ENCODE data around the gene AMIGO3. TPM values are rescaled to one million over a fixed set of nuclear protein-coding genes. Genes with fewer than 3 reads are reported as not detected.

The AMIGO3 gene
- total and polyA plus RNA-seq, 4 donors = 0.11 to 1.1 TPM; not detected in 2

DNA sequence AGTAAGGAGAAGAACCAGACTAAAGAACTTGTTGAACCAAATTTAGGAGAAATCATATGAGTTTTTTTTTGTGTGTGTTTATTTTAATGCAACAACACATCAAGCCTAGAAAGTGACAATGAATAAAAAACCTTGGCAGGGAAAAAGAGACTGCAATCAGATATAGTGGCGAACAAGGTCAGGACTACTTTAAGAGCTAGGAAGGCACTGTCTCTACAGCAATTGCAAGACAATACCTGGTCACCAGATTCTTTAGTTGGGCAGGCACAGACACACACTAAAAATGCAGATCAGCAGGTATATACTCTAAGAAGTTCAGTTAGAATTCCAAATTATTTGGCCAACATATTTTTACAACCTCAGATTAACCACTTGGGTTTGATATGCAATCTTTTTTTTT is 35.1 kb upstream of the AMIGO3 start (continued):
- TF ChIP-seq, protein P1, sequence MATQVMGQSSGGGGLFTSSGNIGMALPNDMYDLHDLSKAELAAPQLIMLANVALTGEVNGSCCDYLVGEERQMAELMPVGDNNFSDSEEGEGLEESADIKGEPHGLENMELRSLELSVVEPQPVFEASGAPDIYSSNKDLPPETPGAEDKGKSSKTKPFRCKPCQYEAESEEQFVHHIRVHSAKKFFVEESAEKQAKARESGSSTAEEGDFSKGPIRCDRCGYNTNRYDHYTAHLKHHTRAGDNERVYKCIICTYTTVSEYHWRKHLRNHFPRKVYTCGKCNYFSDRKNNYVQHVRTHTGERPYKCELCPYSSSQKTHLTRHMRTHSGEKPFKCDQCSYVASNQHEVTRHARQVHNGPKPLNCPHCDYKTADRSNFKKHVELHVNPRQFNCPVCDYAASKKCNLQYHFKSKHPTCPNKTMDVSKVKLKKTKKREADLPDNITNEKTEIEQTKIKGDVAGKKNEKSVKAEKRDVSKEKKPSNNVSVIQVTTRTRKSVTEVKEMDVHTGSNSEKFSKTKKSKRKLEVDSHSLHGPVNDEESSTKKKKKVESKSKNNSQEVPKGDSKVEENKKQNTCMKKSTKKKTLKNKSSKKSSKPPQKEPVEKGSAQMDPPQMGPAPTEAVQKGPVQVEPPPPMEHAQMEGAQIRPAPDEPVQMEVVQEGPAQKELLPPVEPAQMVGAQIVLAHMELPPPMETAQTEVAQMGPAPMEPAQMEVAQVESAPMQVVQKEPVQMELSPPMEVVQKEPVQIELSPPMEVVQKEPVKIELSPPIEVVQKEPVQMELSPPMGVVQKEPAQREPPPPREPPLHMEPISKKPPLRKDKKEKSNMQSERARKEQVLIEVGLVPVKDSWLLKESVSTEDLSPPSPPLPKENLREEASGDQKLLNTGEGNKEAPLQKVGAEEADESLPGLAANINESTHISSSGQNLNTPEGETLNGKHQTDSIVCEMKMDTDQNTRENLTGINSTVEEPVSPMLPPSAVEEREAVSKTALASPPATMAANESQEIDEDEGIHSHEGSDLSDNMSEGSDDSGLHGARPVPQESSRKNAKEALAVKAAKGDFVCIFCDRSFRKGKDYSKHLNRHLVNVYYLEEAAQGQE (IDR thresholded peaks at IDR 0.05) = no peak
- TF ChIP-seq GABPA (IDR thresholded peaks at IDR 0.05 in 1 of 2, conservative IDR thresholded peaks at IDR 0.05 in 1 of 2) (no peak), RAD21 (IDR thresholded peaks at IDR 0.05) (no peak), YY1 (IDR thresholded peaks at IDR 0.05) (no peak), NR2F2 (IDR thresholded peaks at IDR 0.05) (no peak), SP1 (IDR thresholded peaks at IDR 0.05) (no peak), FOXA2 (IDR thresholded peaks at IDR 0.05) (no peak)
- TF ChIP-seq, protein P2, sequence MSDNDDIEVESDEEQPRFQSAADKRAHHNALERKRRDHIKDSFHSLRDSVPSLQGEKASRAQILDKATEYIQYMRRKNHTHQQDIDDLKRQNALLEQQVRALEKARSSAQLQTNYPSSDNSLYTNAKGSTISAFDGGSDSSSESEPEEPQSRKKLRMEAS (IDR thresholded peaks at IDR 0.05) = no peak
- TF ChIP-seq, protein P3, sequence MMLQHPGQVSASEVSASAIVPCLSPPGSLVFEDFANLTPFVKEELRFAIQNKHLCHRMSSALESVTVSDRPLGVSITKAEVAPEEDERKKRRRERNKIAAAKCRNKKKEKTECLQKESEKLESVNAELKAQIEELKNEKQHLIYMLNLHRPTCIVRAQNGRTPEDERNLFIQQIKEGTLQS (IDR thresholded peaks at IDR 0.05) = no peak

DNA sequence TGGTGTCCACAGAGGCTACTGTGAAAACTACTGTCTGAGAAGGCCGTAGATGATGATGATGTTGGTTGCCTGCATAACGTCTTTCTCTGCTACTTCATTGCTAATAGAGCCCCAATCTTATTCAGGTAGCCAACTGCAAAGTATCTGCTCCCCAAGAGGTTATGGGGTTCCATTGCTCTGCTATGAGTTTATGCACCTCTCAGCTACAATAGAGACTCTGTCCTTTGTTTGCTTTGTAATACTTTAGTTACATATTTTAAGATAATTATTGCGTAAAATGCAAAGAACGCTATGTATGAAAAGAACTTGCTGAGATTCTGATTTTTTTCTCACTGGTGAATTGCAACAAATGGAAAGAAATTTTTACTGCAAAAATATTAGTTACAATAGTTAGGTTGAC is 32.0 kb upstream of the AMIGO3 start:
- Histone ChIP-seq H3K27me3 (ENCODE audit: control insufficient read depth in 4 of 4, insufficient read depth in 4 of 4, low read length in 3 of 4) (no peaks in the 10 kb centered on the region), H3K4me1 (ENCODE audit: control insufficient read depth in 4 of 4, insufficient read depth in 4 of 4, low read length in 3 of 4) (peaks cover 0 to 2% (median 1%) of the 10 kb centered on the region in 4 donors), H3K36me3 (ENCODE audit: control insufficient read depth in 4 of 4, insufficient read depth in 3 of 4, low read depth in 1 of 4, low read length in 3 of 4) (peaks cover 0 to 5% (median 2%) of the 10 kb centered on the region in 4 donors), H3K4me3 (ENCODE audit: low read depth in 1 of 3, low read length in 3 of 3) (no peak overlapping the region), H3K27ac (ENCODE audit: low read depth in 1 of 2, low read length in 2 of 2) (no peak overlapping the region), H3K9me3 (ENCODE audit: control insufficient read depth in 4 of 4, low read length in 3 of 4) (no peaks in the 10 kb centered on the region), H3K9ac (ENCODE audit: low read depth in 1 of 2, low read length in 2 of 2) (no peak overlapping the region)
- TF ChIP-seq NR2F2 (IDR thresholded peaks at IDR 0.05) = no peak
- no peak for TF ChIP-seq SP1 (IDR thresholded peaks at IDR 0.05)
- TF ChIP-seq, protein P4, sequence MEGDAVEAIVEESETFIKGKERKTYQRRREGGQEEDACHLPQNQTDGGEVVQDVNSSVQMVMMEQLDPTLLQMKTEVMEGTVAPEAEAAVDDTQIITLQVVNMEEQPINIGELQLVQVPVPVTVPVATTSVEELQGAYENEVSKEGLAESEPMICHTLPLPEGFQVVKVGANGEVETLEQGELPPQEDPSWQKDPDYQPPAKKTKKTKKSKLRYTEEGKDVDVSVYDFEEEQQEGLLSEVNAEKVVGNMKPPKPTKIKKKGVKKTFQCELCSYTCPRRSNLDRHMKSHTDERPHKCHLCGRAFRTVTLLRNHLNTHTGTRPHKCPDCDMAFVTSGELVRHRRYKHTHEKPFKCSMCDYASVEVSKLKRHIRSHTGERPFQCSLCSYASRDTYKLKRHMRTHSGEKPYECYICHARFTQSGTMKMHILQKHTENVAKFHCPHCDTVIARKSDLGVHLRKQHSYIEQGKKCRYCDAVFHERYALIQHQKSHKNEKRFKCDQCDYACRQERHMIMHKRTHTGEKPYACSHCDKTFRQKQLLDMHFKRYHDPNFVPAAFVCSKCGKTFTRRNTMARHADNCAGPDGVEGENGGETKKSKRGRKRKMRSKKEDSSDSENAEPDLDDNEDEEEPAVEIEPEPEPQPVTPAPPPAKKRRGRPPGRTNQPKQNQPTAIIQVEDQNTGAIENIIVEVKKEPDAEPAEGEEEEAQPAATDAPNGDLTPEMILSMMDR (IDR thresholded peaks at IDR 0.05; ENCODE audit: low read depth, low read length, missing input control) = no peak
- TF ChIP-seq, protein P3 (IDR thresholded peaks at IDR 0.05) = no peak
- no peak for TF ChIP-seq RAD21 (IDR thresholded peaks at IDR 0.05)
- TF ChIP-seq FOXA1 (IDR thresholded peaks at IDR 0.05) = no peak
- TF ChIP-seq, protein P1 (IDR thresholded peaks at IDR 0.05) = no peak
- TF ChIP-seq RXRA (IDR thresholded peaks at IDR 0.05) = no peak
- TF ChIP-seq EGR1 (IDR thresholded peaks at IDR 0.05; ENCODE audit: low read depth in 2 of 2) = no peak
- no peak for TF ChIP-seq FOXA2 (IDR thresholded peaks at IDR 0.05)
- 93% methylated on average over 4 of the region's 4 CpGs for WGBS
- no peak for DNase-seq (ENCODE audit: low spot score)
